GM20431 (cell line): Measurements from ENCODE around the gene OR2Z1.

Experiments
- in situ Hi-C: fragments of 300-500 bp; cut with MseI, MboI; formaldehyde crosslinking; loops from one replicate; pipeline ENCODE4 v1.15.0; 2020; ENCODE audit warnings: low sequenced_read_pairs; ENCODE audit not compliant: unreplicated experiment

The OR2Z1 gene, protein sequence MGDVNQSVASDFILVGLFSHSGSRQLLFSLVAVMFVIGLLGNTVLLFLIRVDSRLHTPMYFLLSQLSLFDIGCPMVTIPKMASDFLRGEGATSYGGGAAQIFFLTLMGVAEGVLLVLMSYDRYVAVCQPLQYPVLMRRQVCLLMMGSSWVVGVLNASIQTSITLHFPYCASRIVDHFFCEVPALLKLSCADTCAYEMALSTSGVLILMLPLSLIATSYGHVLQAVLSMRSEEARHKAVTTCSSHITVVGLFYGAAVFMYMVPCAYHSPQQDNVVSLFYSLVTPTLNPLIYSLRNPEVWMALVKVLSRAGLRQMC

DNA sequence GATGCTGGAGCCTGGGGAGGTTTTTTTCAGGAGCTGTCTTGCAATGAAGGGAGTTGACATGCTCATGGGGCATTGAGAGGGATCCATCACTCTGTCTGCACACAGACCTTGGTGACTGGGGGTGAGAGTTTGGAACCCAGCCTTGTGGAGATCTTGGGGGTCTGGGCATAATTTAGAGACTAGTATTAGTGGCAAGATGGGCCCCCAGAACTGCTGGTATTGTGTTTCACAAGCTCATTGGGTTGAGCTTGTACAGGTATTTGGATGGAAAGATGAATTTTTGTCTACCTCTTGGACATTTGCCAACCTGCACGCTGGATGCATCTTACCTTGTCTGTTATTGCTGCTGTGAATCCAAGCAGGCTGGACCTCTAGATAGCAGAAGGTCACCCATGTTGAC, at the start of gene OR2Z1:
Gene OR2Z1 (plus strand): TSS at position 301 of the 400 bp plus-strand sequence. CDS start 9,395 bp downstream, outside the sequence.
- in situ Hi-C loops, result no loop called here

DNA sequence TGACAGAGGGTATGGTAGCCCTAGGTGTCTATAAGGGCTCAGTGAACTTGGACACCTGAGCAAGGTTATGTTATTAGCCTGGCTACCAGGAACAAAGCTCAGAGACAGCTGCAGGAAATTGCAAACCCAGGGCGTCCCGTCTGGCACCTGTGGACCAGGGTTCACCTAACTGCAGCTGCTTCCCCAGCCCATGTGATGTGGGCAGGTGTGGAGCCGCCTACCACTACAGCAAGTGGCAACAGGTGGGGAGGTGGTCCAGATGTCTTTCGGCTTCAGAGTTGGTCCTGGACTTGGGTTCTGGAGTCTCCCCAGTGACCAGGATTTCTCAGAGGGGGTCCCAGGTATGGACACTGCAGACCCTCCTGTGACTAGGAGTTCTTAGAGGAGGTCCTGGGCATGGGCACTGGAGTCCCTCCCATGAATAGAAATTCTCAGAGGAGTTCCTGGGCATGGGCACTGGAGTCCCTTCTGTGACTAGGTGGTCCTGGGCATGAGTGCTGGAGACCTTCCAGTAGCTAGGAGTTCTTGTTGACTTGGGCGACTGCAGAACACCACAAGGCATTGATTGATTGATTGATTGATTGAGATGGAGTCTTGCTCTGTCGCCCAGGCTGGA, 48.0 kb upstream of the OR2Z1 start:
- in situ Hi-C loops, result no loop called here

DNA sequence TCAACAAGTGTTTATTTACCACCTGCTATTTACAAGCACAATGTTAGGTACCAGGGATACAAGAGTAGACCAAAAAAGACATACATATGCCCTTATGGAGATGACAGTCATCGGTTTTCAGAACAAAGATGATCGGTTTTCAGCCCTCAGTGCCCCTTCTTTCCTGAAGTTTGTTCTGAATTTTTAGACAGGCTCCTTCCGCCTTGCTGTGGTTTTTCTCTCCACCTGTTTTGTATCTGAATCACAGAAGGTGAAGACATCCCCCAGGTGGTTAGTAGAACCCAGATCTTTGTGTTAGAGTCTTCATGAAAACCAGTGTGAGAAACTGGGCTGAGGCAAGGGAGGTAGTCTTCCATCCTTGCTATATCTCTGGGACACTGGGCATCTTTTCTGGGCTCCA, 46.4 kb upstream of the OR2Z1 start:
- in situ Hi-C loops, result no loop called here

DNA sequence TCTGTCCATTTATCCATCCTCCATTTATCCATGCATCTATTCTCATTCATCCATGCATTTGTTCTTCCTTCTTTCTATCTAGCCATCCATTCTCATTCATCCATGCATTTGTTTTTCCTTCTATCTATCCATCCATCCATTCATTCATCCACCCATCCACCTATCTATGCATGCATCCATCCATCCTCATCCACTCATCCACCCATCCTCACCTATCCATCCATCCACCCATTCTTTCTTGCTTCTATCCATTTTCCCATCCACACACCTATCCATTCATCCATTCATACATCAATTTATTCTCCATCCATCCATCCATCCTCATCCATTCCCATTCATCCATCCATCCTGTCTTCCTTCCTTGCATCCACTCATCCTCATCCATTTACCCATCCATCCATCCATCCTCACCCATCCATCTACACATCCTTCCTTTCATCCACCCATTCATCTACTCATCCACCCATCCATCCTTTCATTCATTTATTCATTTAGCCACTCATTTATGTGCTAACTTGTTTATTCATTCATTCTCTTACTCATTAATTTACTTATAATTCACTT, 43.1 kb upstream of the OR2Z1 start:
- in situ Hi-C loops, result no loop called here

DNA sequence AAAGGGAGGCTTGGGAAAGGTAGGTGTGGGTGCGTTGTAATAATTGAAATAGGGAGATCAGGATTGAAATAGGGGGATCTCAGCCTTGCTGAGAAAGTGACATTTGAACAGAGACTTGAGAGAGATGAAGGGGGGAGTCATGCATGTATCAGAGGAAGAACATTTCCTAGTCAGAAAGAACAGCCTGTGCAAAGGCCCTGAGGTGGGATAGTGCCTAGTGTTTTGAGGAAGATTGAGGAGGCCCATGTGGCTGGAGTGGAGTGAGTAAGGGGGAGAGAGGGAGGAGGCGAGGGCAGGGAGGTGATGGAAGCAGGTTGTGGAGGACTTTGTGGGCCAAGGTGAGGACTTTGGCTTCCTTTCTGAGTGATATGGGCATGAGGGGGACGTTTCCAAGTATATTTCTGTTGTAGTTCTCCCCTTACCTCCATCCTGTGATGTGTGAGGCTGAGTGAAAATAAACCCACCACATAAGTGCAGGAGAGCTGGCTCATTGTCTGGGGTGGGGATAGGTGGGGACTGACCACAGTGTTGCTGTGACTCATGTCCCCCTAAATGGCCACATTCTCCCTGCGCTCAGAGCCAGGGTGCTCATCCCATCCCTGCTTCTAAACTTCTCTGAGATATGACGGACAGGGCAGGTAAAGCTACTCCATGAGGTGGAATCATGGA, 40.6 kb upstream of the OR2Z1 start:
- in situ Hi-C loops, result no loop called here

DNA sequence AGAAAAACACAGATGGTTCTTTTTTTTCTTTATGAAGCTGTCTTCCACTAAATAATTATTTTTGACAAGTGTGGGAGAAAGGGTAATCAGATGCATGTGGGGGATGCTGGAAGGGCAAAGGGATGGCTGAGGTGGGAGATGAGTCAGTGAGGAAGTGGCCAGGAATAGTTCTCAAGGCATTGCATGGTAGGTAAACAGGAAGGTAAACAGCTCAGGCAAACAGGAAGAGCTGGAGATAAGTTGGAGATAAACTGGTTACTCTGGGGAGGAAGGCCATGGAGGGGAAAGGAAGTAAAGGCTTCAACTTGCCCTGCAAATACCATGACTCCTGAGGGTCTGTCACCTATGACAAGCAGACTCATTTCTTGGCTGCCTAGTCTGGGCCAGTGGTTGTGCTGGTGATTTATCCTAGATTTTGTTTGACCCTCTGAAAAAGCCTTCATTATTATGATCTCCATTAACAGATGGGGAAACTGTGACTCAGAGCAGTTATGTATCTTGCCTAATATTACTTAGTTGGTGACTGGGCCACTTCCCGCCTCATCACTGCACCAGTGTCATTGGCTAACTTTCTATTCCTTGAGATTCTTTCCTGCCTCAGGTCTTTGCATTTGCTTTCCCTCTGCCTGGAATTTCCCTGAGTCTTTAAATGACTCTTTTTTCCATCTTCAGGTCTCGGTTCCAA, 39.9 kb upstream of the OR2Z1 start:
- in situ Hi-C loops, result no loop called here

DNA sequence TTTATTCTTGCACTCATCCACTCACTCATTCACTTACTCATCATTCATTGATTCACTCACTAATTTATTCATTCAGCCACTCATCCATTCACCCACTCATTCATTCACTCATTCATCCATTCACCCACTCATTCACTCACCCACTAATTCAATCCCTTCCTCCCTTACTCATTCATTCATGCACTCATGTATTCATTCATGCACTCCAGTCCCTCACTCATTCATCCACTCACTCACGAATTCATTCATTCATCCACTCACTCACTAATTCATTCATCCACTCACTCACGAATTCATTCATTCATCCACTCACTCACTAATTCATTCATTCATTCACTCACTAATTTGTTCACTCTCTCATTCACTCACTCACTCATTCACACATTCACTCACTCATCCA, 39.0 kb upstream of the OR2Z1 start:
- in situ Hi-C loops, result no loop called here

DNA sequence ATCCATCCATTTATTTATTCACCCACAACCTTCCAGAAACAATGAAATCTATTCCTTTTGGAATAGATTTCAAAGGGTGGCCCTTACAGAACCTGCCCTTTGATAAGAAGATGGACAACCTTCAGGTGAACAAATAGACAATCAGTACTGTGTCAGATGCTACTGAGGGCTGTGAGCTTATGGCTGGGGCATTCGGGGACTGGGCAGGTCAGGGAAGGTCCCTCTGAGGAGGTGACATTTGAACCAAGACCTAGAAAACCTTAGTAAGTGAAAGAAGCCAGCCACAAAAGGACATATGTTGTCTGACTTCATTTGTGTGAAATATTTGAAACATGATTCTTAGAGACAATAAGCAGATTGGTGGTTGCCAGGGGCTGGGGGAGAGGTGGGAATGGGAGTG, 38.5 kb upstream of the OR2Z1 start:
- in situ Hi-C loops, result no loop called here

DNA sequence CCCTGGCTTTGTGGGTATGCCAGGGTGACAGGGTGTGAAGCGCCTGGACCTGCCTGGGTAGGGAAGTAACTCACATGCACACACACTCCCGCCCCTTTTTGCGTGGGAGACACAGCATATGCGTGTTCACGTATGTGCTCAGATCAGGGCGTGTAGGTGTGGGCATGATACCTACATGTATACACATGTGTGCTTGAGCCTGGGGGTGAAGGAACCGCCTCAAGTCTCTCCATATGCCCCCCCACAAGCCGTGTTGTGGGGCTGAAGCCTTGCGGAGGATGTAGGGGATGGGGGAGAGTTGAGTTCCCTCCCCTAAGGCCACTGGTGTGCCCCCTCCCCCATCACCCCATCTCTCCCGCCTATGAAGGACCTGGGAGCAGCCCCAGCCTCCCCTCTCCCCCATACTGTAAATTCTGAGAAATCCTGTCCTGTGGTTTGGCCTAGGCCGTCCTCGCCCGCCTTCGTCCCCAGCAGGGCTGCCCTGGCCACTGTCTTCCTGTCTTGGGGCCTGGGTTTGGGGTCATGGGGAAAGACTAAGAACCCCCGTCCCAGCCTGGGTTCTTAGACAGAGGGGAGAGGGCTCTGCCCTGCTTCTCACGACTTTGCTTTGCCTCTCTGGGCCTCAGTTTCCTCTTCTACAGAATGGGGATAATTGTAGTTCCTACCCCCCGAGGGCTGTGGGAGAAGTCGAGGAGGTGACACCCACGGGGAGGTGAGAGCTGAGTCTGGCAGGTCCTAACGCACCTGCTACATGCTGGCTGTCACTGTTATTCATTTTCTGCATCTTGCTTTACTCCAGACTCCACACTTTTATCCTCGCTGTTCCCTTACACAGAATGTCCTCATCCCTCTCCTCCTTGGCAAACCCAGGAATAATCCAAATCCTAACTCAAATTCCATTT, 37.2 kb upstream of the OR2Z1 start:
- in situ Hi-C loops, result no loop called here

DNA sequence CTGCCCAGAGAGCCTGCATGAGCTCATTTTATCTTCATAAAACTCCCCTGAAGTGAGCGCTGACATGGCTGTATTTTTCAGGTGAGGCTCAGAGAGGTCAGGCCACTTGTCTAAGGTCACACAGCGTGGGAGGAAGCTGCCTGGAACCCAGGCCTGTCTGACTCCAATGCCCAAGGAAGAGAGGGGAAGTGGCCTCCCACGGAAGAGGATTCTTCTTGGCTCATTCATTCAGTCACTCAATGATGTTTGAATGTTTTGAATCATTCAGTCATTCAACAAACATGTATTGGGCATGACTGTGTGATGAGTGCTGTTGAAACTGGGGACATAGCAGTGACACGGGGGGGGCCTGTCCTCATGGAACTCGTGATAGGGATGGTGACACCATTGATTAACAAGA, 34.9 kb upstream of the OR2Z1 start:
- in situ Hi-C loops, result no loop called here

DNA sequence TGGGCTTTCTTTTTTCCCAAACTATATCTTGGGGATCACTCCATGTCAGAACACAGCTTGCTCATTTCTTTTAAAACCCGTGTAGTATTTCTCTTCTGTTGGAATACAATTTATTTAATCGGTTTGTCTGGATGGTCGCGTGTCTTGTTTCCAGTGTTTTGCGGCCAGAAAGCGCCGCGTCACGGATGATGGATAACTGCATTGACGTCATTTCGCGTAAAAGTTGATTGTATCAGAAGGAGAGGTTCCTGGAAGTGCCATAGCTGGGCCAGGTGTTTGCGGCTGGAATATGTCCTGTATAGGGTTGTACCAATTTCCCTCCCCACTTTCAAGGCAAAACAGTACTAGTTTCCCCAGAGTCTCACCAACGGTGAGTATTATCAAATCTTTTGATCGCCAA, 32.5 kb upstream of the OR2Z1 start:
- in situ Hi-C loops, result no loop called here

DNA sequence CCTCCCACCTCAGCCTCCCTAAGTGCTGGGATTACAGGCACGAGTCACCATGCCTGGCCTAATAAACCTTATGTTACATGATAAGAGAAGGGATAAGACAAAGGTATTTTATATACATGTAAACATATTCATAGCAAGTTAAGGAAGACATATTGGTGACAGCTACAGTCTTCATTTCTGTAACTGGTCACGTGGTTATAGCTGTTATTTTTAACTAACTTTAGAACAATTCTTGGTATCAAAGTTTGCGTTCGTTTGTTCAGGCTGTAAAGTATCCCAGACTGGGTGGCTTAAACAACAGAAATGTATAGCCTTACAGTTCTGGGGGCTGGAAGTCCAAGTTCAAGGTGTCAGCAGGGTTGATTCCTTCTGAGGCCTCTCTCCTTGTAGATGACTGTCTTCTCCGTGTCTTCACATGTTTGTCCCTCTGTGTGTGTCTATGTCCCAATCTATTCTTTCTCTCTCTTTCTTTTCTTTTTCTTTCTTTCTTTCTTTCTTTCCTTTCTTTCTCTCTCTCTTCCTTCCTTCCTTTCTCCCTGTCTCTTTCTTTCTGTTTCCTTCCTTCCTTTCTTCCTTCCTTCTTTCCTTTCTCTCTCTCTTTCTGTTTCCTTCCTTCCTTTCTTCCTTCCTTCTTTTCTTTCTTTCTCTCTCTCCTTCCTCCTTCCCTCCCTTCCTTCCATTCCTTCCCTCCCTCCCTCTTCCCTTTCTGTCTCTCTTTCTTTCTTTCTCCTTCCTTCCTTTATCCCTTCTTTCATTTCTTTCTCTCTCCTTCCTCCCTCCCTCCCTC, 30.5 kb upstream of the OR2Z1 start:
- in situ Hi-C loops, result no loop called here

DNA sequence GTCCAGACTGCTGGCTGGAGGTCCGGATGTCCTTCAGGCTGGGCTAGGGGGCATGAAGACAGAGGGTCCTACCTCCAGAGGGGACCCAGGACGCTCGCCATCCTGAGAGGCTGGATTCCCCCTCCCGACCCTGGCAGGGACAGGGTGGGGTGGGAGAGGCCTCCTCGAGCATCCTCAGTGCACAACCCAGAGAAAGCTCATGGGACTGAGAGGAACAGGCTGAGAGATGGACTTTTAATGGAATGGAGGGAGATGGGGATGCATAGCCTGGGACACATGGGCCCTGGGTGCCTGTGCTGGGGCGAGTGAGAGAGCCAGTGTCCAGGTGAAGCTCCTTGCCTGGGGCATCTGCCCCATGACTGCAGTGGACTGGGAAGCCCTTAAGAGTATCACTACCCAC, 25.9 kb upstream of the OR2Z1 start:
- in situ Hi-C loops, result no loop called here

DNA sequence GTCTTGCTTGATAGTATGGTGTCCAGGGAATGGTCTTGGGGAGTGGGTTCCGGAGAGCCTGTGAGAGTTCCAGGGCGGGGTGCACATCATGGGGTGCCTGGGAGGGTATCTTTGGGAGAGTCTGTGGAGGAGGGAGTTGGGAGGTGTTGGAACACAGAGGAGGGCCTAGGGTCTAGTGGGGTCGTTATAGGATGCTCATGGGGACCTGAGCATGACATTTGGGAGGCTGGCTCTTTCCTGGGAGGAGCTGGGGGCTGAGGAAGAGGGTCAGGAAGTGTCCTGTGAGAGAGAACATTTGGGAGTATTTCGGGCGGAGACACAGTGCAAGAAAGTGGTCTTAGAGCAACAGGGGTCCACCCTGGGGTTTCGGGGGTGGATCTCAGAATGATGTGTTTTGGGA, 25.5 kb upstream of the OR2Z1 start:
- in situ Hi-C loops, result no loop called here

DNA sequence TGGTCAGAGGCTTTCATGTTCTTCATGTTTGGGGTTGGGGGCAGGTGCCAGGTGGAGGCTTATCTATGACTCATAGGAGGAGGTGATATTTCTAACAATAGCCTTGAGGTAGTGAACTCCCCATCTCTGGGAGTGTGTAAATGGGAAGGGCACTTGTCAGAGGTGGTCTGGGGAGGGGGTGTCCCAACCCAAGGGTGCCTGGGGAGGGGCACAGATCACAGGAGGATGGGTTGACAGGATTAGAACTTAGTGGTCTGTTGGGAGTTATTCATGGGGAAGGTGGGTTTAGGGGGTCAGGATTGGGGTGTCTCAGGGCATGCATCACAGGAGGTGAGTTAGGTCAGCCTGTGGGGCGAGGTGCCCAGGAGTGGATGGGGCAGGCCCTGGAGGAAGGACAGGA, 24.4 kb upstream of the OR2Z1 start:
- in situ Hi-C loops, result no loop called here

DNA sequence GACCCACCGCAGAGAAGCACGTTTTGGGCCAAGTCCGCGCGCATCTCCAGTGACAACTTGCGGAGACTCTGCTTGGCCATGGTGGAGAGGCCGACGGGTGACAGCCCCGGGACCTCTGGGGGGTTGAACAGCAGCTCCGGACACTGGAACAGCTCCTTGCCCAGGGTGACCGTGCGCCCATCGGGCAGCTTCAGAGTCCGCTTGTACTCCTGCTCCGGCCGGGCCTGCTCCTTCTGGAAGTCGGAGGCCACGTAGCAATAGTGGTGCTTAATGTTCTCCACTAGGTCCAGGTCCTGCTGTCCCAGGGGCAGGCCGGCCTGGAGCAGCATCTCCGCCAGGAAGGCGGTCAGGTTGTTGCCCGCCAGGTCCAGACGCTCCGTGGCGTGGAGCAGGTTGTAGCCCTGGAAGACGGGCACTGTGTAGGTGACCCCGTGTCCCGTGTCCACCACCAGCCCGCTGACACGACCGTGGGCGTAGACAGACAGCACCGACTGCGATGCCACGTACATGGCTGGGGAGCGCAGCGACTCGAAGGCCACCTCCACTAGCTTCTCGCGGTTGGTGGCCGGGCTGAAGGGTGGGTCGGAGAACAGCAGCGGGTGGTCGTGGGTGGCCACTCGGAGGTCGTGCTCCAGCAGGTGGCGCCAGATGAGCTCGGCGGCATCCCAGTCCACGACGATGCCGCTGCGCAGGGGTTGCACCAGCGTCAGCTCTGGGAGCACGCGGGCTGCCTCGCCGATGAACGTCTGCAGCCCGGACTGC, 23.6 kb upstream of the OR2Z1 start:
- in situ Hi-C loops, result no loop called here

DNA sequence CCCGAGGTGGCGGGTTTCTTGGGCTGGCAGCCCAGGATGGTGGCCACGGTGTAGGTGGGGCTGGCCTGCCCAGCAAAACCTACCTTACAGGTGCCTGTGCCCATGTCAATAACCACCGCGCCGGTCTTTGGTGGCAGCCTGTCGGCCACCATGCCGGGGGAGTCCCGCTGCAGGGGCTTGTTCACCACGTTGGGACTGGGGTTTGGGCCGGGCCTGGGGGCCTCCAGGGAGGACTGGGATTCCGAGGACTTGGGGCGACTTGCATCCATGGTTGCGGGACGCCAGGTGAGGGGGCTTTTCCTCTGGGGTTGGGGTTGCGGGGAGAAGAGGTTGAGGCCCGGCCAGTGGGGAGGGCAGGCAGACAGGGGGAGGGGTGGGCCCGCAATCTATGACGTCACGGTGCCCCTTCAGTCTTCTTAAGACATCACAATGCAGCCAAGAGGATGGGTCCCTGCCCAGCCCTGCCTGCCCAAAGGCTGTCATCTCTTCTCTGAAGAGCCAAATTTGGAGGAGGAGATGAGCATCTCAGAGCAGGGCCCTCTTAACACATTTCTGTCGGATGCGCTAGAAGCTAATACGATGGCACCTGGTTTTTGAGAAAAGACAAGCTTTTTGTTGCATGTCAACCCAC, 22.9 kb upstream of the OR2Z1 start, which contains the start of gene ACTL9:
Gene ACTL9 (minus strand): TSS at position 363 of the 631 bp plus-strand sequence. CDS start 94 bp downstream, at position 269.
- in situ Hi-C loops, result no loop called here

DNA sequence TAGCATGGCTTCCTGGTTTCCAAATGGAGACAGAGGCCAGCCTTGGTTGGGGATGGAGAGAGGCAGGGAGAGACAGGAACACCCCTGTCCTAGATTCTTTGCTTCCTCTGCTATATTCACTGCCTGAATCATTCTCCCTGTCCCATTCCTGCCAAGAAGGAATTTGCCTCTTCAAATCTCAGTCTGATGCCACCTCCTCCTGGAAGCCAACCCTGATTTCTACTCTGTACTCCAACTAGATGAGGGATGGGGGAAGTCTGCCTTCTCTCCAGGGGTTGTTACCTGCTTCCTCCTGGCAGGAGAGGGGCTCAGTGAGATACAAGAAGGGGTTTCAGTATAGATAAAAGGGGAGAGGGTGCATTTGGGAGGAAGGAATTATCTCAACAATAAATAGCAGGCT, 21.5 kb upstream of the OR2Z1 start:
- in situ Hi-C loops, result no loop called here
